GM10248 (cell line): ENCODE measurements around the gene ADAM33.

Source experiments
- CTCF ChIA-PET: fragments of 300-600 bp; sonication (Branson Sonifier 250); formaldehyde crosslinking; extraction: SDS; loops from one replicate; lab custom pipeline; 2021; ENCODE audit warnings: antibody characterized with exemption; lab: Yijun Ruan, JAX
- POLR2A ChIA-PET: fragments of 350-650 bp; sonication (Branson Sonifier 250); formaldehyde crosslinking; extraction: SDS; loops from one replicate; lab custom pipeline; 2020; ENCODE audit warnings: antibody characterized with exemption; lab: Yijun Ruan, JAX
- DNase-seq: peaks from one replicate; pipeline ENCODE4 v3.0.0; 2012; ENCODE audit errors: extremely low spot score
- TF ChIP-seq, protein P1 (sequence below): IDR thresholded peaks from 2 replicates; pipeline ENCODE4 v1.5.1; 2012; ENCODE audit warnings: mild to moderate bottlenecking, low read depth; ENCODE audit errors: extremely low read depth, missing control alignments, control extremely low read depth

The ADAM33 gene

DNA sequence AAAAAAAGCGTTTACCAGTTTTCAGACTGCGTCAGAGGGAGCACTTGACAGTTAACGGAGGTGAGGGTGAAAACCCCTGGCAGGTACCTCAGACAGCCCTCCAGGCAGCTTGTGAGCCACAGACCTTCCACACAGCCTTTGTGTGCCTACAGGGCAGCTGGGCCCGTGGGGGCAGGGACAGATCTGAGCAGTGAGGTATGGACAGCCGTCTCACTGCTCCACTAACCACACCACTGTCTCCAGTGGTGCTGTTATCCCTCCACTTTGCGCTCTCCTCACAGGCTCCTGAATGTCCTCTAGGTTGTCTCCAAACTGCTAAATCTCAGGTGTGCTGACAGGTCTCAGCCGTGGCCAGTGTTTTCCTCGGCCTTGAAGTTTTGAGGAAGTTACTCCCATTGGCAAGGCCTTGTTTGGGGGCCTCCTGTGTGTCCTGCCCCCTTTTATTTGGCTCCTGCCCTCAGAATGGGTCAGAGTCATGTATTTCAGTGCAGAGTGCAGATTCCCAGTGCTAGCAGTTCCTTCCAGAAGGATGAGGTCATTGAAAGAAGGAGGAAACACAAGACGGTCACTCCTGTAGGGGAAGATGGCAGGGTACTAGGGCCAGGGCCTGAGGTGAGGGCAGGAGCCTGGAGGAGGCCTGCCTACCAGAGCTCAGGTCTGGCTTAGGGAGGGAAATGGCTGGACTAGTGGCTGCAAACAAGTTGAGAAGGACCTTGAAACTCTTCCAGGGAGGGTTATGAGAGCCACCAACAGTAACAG is 30.4 kb downstream of the ADAM33 start:
- CTCF ChIA-PET = interaction anchor here (0.6 to 1.6 kb wide), 2 partner anchors 24 to 25 kb away, joined by 3 to 5 read pairs; no protein-coding TSS in a partner anchor
- no peak for DNase-seq
- TF ChIP-seq, protein P1, sequence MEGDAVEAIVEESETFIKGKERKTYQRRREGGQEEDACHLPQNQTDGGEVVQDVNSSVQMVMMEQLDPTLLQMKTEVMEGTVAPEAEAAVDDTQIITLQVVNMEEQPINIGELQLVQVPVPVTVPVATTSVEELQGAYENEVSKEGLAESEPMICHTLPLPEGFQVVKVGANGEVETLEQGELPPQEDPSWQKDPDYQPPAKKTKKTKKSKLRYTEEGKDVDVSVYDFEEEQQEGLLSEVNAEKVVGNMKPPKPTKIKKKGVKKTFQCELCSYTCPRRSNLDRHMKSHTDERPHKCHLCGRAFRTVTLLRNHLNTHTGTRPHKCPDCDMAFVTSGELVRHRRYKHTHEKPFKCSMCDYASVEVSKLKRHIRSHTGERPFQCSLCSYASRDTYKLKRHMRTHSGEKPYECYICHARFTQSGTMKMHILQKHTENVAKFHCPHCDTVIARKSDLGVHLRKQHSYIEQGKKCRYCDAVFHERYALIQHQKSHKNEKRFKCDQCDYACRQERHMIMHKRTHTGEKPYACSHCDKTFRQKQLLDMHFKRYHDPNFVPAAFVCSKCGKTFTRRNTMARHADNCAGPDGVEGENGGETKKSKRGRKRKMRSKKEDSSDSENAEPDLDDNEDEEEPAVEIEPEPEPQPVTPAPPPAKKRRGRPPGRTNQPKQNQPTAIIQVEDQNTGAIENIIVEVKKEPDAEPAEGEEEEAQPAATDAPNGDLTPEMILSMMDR = no peak
- POLR2A ChIA-PET = no interaction called here

DNA sequence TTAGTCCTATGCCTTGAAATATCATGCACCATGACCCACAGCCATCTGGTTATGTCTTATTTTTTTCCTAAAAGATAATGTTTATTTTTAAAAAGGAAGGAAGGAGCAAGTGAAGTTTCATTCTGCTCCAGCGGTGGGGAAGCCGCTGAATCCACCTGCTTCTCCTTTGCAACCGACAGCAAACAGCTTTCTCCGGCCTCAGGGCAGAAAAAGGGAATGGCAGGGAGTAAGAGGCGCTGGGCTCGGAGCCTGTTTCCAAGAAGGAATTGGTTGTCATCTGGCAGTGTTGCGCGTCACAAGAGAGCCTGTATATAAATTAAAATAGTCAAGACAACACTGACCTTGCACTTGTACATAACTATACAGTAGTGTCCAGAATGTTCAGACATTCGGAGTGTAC is 32.9 kb downstream of the ADAM33 start:
- CTCF ChIA-PET = no interaction called here
- POLR2A ChIA-PET = no interaction called here

DNA sequence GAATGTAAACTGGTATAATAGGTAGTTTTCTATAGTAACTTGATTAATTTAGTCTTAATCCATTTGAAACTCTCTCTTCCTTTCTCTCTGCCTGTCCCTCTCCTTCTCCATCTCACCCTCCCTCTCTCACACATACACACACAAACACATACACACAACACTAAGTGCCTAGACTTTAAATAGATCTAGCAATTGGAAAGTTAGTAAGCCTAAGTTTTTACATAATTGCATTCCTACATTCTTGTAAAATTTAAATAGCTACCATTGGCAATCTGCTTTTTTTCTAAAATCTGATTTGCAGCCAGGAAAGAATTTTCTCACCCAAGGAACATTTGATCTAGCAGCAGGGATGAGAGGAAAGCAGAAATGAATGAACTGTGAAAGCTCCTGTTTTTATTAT is 34.3 kb downstream of the ADAM33 start:
- no peak for DNase-seq
- TF ChIP-seq, protein P1 = no peak
- POLR2A ChIA-PET = no interaction called here
- CTCF ChIA-PET = interaction anchor here (1.0 to 1.3 kb wide), 4 partner anchors 9 to 17 kb away, joined by 3 to 5 read pairs (median 4); no protein-coding TSS in a partner anchor

More for the DNA sequence above, 32.9 kb downstream of the ADAM33 start:
- TF ChIP-seq, protein P1 = no peak
- no peak for DNase-seq

DNA sequence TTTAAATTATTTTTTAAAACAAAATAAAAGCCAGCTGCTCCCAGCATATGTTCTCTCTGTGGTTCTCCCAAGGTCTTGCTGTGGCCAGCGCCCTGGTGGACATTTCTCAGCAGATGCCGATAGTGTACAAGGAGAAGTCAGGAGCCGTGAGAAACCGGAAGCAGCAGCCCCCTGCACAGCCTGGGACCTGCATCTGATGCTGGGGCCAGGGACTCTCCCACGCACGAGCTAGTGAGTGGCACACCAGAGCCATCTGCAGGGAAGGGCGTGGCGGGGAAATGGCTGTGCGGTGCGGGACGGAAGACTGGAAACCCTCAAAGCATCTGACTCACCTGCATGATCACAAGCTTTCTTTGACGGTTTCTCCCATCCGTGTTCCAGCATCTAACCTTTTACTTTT is 35.2 kb downstream of the ADAM33 start:
- no peak for DNase-seq
- ChIA-PET CTCF (interaction anchor here (1.0 to 1.3 kb wide), 3 partner anchors 10 to 13 kb away, joined by 3 to 5 read pairs (median 4); no protein-coding TSS in a partner anchor), POLR2A (no interaction called here)
- TF ChIP-seq, protein P1 = no peak

DNA sequence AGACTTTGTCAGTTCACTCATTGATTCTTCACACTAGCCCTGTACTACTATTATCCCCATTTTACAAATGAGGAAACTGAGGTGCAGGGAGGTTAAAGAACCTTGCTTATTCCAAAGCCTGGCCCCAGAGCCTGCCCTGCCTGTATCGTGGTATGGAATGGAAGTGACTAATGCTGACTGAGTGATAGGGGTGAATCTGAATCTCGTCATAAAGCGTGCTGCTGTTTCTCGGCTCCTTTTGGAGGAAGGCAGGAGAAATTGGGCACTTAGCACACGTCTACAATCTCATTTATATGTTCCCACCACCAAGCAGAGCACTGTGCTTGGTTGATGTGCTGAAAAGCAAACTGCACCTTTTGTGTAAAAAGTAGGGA is 35.8 kb downstream of the ADAM33 start:
- TF ChIP-seq, protein P1 = no peak
- ChIA-PET CTCF (interaction anchor here (2.7 kb wide), 1 partner anchor 31 kb away, joined by 6 read pairs; no protein-coding TSS in a partner anchor), POLR2A (no interaction called here)
- no peak for DNase-seq

DNA sequence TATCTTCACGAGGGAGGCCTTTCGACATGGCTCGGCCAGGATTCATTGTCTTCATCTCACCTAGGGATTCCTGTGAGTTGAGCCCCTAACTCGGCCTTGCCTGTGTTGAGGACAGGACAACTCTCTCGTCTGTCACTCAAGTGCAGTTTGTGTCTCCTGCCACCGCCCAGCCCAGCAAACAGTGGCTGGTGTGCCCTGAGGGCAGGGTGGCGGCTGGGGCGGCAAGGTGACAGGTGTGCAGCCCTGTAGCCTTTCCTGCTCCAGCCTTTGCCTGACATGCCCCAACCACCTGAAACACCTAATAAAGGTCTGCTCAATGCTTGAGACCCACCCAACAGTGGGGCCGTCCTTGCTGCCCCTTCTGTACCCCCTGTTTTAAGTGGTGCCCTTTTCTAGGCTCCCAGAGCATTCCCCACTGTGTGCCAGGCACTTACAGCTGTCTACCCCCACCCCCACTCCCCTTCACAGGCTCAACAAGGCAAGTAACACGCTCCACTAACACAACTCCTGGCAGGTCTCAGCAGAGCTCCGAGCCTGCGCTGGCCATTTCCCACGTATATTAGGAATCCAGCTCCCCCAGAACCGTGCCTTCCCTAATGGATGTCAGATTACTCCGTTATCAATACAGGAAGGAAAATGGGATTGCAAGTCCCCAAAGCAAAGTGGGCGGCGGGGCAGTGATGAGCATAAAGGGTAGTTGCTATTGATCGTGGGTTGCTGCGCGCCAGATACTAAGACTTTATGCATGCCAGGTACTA is 36.3 kb downstream of the ADAM33 start:
- no peak for DNase-seq
- POLR2A ChIA-PET = no interaction called here
- TF ChIP-seq, protein P1 = no peak
- CTCF ChIA-PET = interaction anchor here (1.5 to 2.7 kb wide), 2 partner anchors 15 to 32 kb away, joined by 3 to 6 read pairs; no protein-coding TSS in a partner anchor
